ENCODE measurements around the gene TAF10.

- TF ChIP-seq EZH2phosphoT487 (IDR thresholded peaks at IDR 0.05; ENCODE audit: low read length) (no peak), EZH2 (optimal IDR thresholded peaks at IDR 0.05; ENCODE audit: low read depth, low read length) (no peak), CTCF (IDR thresholded peaks at IDR 0.05; ENCODE audit: low read length) (no peak)
Observed at GRCh38 chr11:6657346-6657745, 45.3 kb upstream of the TAF10 start.
